SHP77 treated with DMSO at 0.1 percent for 48 hours (cell line): Measurements from ENCODE around the gene MAGEA2.
"Not testable (repeated sequence)": the region's sequence is repeated elsewhere in the genome, so short reads cannot be mapped to it uniquely, and the experiment has no call there.

Source experiments
- DNase-seq: peaks from one replicate; lab custom pipeline; 2025; lab: John Stamatoyannopoulos, UW

The MAGEA2 gene, protein sequence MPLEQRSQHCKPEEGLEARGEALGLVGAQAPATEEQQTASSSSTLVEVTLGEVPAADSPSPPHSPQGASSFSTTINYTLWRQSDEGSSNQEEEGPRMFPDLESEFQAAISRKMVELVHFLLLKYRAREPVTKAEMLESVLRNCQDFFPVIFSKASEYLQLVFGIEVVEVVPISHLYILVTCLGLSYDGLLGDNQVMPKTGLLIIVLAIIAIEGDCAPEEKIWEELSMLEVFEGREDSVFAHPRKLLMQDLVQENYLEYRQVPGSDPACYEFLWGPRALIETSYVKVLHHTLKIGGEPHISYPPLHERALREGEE

DNA sequence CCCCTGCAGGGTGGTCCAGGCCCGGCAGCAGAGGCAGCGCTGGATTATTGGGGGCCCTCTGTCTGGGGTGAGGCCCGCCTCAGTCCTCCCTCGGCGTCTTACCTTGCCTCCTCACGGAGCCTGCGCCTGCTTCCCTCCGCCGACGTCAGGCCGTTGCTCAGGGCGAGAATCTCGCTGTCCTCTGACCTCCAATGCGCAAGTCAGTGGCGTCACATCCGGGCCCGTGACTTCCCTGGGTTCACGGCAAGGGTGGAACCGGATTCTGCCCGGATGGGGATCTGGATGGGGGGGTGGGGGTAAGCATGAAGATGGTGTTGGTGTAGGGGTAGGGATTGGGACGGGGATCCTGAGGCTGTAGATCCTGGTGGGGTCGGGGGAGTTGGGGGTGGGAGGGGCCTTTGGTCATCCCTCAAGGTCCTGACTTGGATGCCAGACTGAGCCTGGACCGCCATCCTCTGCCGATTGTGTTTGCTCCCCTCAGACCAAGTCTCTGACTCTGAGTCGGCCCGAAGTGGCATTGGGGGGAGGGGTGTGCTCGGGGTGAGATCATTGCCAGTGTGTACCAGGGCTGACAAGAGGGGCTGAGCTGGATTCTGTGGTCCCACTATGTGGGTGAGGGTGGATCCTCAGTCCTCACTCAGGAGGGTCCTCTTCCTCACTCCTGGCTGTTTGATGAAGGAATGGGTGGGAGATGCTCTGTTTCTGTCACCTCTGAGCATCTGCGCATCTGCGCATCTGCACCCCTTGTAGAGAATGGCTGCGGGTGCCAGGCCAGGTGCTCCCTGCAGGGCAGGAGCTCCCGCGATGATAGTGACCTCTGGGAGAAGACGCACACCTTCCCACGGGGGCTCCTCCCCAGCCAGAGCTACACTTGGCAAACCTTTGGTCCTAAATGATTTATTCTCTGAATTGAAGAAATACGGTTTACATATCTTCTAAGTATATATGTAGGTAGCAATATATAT is at the start of gene MAGEA2:
MAGEA2 (minus strand) TSS at position 157 of the 965 bp plus-strand sequence. CDS start 2,479 bp downstream, outside the sequence.
- not testable (repeated sequence) for DNase-seq

DNA sequence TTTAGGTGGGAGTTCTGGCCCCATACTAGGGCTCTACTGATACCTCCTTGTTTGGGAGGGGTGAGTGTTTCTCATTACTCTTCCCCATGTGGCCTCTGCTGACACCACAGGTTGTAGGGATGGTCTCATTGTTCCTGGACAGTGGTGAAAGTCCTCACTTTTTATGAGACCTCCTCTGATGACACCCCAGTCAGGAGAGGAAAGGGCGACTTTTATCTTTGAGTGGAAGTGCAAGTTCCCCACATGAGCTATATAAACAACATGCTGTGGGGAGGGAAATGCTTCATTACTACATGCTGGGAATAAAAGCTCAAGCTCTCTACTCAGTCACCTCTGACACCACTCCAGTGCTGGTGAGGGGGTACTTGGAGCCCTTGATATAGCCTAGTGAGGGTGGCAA is 45.3 kb upstream of the MAGEA2 start:
- no peak for DNase-seq

DNA sequence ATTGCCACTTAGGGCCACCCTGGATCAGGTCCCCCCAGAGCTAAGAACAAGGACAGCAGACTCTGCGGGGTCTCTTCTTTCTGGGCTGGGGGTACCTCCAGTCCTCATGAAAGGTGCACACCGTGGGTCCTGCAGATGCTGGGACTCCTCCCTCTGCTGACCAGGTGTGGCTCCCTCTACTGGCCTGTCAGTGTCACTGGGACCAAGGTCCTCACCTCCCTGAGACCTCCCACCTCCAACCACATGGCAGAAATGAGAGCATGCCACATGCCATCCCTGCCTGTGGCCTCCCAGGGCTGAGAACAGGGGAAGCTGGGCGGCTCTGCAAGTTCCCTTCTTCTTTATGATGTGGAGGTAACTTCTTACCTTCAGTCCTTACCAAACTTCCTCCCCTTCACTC is 33.4 kb upstream of the MAGEA2 start:
- not testable (repeated sequence) for DNase-seq

DNA sequence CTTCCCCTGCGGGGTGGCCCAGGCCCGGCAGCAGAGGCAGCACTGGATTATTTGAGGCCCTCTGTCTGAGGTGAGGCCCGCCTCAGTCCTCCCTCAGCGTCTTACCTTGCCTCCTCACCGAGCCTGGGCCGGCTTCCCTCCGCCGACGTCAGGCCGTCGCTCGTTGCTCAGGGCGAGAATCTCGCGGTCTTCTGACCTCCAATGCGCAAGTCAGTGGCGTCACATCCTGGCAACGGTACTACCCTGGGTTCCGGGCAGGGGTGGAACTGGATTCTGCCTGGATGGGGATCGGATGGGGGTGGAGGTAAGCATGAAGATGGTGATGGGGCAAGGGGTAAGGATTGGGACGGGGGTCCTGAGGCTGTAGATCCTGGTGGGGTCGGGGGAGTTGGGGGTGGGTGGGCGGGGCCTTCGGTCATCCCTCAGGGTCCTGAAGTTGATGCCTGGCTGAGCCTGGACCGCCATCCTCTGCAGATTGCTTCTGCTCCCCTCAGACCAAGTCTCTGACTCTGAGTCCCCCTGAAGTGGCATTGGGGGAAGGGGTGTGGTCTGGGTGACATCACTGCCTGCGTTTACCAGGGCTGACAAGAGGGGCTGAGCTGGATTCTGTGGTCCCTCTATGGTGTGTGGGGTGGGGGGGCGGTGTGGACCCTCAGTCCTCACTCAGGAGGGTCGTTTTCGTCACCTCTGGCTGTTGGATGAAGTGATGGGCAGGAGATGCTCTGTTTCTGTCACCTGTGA is 16.1 kb upstream of the MAGEA2 start, which contains the start of gene MAGEA6:
MAGEA6 (minus strand) TSS at position 141 of the 741 bp plus-strand sequence. CDS start 2,039 bp downstream, outside the sequence.
- not testable (repeated sequence) for DNase-seq

DNA sequence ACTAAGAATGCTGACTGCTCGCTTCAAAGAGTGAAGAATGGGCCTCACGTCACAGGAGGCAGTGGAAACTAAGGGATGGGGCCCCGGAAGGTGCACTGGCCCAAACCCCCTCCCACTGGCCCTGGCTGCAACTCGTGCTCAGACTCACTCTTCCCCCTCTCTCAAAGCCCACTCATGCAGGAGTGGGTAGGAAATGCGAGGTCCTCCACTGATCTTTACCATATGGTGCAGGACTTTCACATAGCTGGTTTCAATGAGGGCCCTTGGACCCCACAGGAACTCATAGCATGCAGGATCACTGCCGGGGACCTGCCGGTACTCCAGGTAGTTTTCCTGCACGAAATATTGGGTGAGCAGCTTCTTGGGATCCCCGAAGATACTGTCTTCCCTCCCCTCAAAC is 12.9 kb upstream of the MAGEA2 start:
- DNase-seq, result not testable (repeated sequence)

DNA sequence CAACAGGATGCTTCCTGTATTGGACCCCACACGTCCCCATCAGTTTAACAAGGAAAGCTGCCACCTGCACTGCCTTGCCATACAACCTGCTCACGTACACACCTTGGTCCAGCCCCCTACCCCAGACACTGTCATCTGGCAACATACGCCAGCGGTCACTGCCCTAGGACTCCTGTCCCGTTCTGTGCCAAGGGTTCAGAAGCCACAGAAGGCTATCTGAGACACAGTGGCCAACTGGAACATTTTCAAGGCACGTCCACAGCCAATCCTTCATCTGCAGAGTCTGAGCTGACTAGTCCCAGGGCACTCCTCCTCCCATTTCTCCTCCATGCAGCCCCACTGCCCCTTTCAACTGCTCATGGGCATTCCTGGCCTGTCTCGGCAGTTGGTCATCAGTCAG is 7.9 kb upstream of the MAGEA2 start:
- not testable (repeated sequence) for DNase-seq

DNA sequence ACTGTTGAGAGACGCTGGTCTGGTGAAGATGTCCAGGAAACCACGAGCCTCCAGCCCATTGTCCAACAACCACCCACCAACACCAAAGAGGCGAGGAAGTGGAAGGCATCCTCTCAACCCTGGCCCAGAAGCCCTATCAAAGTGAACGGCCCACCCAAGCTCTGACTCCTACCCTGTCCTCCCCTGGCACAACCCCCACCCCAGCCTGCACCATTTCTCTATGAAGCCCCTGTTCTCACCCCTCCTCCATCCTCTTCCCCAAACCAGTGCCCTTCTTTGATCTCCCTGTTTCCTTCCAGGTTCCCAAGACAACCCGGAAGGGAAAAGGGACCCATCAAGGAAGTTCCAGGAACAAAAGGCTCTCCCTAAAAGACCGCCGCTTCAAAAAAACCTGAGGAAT is 5.9 kb upstream of the MAGEA2 start:
- not testable (repeated sequence) for DNase-seq

DNA sequence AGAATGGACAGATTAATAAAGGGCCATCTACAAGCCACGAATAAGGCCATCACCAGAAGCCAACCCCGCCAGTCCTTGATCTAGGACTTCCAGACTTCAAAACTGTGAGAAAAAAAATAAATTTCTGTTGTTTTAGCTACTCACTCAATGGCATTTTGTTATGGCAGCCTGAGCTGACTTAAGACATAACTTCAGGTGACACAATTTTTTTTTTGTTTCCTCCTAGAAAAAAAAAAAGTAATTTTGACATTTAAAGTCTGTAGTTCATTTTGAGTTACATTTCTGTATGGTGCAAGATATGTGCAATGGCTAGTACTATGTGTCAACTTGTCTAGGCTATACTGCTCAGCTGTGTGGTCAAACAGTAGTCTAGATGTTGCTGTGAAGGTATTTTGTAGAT is 5.3 kb upstream of the MAGEA2 start, which contains the start of gene CSAG3:
CSAG3 (plus strand) TSS at position 301 of the 400 bp plus-strand sequence.
- DNase-seq, result not testable (repeated sequence)

DNA sequence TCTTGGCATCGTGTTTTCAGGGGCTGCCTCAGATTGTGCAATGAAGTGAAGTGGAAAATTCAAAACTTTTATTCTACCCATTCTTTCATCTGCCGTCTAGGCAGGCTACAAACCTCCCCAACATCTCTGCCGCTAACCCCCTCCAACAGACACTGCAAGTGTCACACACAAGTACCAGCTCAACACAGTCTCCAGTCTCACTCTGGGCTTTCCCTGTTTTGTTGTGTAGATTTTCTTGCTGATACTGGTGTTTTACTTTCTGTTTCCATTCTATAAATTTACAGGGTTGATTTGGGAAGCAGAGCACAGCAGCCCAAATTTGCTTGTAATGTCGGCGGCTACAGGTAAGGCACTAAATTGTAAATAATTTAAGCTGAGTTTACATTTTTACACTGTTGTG is 1.2 kb upstream of the MAGEA2 start:
- not testable (repeated sequence) for DNase-seq

DNA sequence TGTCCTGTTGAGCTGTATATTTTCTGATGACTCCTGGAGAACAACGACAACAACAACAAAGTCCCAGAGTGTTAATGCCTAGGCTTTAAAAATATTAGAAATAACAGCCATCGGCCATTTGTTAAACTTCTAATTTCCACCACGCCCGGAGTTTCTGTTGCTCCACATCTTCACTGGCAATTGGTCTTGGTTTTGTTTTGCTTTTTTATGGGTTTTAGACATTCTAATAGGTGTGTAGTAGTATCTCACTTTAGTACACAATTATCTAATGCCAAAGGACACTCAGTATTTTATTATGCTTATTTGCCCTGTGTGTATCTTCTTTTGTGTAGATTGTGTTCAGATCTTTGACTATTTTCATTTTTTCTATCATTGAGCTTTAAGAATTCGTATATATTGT is 15.1 kb downstream of the MAGEA2 start:
- DNase-seq, result no peak

DNA sequence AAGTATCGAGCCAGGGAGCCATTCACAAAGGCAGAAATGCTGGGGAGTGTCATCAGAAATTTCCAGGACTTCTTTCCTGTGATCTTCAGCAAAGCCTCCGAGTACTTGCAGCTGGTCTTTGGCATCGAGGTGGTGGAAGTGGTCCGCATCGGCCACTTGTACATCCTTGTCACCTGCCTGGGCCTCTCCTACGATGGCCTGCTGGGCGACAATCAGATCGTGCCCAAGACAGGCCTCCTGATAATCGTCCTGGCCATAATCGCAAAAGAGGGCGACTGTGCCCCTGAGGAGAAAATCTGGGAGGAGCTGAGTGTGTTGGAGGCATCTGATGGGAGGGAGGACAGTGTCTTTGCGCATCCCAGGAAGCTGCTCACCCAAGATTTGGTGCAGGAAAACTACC is 17.1 kb downstream of the MAGEA2 start:
- DNase-seq, result not testable (repeated sequence)

DNA sequence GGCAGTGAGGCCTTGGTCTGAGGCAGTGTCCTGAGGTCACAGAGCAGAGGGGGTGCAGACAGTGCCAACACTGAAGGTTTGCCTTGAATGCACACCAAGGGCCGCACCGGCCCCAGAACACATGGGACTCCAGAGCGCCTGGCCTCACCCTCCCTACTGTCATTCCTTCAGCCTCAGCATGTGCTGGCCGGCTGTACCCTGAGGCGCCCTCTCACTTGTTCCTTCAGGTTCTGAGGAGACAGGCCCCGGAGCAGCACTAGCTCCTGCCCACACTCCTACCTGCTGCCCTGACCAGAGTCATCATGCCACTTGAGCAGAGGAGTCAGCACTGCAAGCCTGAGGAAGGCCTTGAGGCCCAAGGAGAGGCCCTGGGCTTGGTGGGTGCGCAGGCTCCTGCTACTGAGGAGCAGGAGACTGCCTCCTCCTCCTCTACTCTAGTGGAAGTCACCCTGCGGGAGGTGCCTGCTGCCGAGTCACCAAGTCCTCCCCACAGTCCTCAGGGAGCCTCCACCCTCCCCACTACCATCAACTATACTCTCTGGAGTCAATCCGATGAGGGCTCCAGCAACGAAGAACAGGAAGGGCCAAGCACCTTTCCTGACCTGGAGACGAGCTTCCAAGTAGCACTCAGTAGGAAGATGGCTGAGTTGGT is 17.7 kb downstream of the MAGEA2 start:
- DNase-seq, result no peak

DNA sequence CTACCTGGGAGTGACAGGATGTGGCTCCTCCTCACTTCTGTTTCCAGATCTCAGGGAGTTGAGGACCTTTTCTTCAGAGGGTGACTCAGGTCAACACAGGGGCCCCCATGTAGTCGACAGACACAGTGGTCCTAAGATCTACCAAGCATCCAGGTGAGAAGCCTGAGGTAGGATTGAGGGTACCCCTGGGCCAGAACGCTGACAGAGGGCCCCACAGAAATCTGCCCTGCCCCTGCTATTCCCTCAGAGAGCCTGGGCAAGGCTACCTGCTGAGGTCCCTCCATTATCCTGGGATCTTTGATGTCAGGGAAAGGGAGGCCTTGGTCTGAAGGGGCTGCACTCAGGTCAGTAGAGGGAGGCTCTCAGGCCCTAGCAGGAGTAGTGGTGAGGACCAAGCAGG is 18.5 kb downstream of the MAGEA2 start:
- DNase-seq, result no peak

DNA sequence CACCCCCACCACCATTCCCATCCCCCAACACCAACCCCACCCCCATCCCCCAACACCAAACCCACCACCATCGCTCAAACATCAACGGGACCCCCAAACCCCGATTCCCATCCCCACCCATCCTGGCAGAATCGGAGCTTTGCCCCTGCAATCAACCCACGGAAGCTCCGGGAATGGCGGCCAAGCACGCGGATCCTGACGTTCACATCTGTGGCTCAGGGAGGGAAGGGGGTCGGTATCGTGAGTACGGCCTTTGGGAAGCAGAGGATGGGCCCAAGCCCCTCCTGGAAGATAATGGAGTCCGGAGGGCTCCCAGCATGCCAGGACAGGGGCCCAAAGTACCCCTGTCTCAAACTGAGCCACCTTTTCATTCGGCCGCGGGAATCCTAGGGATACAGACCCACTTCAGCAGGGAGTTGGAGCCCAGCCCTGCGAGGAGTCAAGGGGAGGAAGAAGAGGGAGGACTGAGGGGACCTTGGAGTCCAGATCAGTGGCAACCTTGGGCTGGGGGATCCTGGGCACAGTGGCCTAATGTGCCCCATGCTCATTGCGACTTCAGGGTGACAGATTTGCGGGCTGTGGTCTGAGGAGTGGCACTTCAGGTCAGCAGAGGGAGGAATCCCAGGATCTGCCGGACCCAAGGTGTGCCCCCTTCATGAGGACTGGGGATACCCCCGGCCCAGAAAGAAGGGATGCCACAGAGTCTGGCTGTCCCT is 19.3 kb downstream of the MAGEA2 start:
- not testable (repeated sequence) for DNase-seq

DNA sequence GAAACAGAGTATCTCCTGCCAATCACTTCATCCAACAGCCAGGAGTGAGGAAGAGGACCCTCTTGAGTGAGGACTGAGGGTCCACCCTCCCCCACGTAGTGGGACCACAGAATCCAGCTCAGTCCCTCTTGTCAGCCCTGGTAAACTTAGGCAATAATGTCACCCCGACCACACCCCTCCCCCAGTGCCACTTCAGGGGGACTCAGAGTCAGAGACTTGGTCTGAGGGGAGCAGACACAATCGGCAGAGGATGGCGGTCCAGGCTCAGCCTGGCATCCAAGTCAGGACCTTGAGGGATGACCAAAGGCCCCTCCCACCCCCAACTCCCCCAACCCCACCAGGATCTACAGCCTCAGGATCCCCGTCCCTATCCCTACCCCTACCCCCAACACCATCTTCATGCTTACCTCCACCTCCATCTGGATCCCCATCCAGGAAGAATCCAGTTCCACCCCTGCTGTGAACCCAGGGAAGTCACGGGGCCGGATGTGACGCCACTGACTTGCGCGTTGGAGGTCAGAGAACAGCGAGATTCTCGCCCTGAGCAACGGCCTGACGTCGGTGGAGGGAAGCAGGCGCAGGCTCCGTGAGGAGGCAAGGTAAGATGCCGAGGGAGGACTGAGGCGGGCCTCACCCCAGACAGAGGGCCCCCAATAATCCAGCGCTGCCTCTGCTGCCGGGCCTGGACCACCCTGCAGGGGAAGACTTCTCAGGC is 20.2 kb downstream of the MAGEA2 start, which contains the start of the genes CSAG1 and MAGEA12:
CSAG1 (minus strand) TSS at position 461 of the 715 bp plus-strand sequence. CDS start 1,261 bp downstream, outside the sequence.
MAGEA12 (plus strand) TSS at position 497 of the 715 bp plus-strand sequence. CDS start 2,405 bp downstream, outside the sequence.
- peak; percentile 7 for DNase-seq

DNA sequence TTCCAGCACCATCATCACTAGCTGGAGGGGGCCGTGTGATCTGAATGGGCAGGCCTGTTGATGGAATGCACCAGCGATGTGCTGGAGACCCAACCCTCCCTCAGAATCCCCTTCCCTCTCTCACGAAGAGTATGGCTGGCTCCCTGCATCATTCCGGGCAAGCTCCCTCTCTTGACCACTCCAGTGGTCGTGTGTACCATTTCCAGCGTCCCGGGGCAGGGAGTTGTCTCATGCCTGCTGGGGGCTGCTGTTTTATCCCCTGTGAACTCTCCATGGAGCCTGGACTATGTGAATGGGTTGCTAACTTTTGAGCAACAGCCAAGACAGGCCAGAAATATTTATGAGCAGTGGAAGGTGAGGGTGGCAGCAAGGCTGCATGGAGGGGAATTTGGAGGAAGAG is 28.2 kb downstream of the MAGEA2 start:
- no peak for DNase-seq

DNA sequence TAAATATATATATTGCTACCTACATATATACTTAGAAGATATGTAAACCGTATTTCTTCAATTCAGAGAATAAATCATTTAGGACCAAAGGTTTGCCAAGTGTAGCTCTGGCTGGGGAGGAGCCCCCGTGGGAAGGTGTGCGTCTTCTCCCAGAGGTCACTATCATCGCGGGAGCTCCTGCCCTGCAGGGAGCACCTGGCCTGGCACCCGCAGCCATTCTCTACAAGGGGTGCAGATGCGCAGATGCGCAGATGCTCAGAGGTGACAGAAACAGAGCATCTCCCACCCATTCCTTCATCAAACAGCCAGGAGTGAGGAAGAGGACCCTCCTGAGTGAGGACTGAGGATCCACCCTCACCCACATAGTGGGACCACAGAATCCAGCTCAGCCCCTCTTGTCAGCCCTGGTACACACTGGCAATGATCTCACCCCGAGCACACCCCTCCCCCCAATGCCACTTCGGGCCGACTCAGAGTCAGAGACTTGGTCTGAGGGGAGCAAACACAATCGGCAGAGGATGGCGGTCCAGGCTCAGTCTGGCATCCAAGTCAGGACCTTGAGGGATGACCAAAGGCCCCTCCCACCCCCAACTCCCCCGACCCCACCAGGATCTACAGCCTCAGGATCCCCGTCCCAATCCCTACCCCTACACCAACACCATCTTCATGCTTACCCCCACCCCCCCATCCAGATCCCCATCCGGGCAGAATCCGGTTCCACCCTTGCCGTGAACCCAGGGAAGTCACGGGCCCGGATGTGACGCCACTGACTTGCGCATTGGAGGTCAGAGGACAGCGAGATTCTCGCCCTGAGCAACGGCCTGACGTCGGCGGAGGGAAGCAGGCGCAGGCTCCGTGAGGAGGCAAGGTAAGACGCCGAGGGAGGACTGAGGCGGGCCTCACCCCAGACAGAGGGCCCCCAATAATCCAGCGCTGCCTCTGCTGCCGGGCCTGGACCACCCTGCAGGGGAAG is 39.5 kb downstream of the MAGEA2 start, which contains the start of gene MAGEA2B:
MAGEA2B (plus strand) TSS at position 814 of the 973 bp plus-strand sequence. CDS start 2,479 bp downstream, outside the sequence.
- DNase-seq, result not testable (repeated sequence)

DNA sequence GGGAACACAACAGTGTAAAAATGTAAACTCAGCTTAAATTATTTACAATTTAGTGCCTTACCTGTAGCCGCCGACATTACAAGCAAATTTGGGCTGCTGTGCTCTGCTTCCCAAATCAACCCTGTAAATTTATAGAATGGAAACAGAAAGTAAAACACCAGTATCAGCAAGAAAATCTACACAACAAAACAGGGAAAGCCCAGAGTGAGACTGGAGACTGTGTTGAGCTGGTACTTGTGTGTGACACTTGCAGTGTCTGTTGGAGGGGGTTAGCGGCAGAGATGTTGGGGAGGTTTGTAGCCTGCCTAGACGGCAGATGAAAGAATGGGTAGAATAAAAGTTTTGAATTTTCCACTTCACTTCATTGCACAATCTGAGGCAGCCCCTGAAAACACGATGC is 40.4 kb downstream of the MAGEA2 start:
- not testable (repeated sequence) for DNase-seq
